HUES48 (cell line): Measurements from ENCODE around the gene USF2.
"Not testable (repeated sequence)": the region's sequence is repeated elsewhere in the genome, so short reads cannot be mapped to it uniquely, and the experiment has no call there.

Source experiments
- H3K27ac ChIP-seq: one replicate; pipeline ENCODE4 v1.7.0; 2013; ENCODE audit warnings: low read depth, low read length, inconsistent platforms
- H3K27me3 ChIP-seq: 2 replicates; pipeline ENCODE4 v1.6.1; 2013; ENCODE audit warnings: mild to moderate bottlenecking, low read length; ENCODE audit not compliant: control insufficient read depth, insufficient read depth
- H3K36me3 ChIP-seq: 2 replicates; pipeline ENCODE4 v1.6.1; 2013; ENCODE audit warnings: low read length; ENCODE audit not compliant: control insufficient read depth, insufficient read depth
- H3K4me1 ChIP-seq: 2 replicates; pipeline ENCODE4 v1.6.1; 2013; ENCODE audit warnings: mild to moderate bottlenecking, low read length; ENCODE audit not compliant: control insufficient read depth, insufficient read depth
- H3K4me3 ChIP-seq: 2 replicates; pipeline ENCODE4 v1.5.1; 2013; ENCODE audit warnings: mild to moderate bottlenecking, low read depth, low read length
- H3K9ac ChIP-seq: 2 replicates; pipeline ENCODE4 v1.6.1; 2013; ENCODE audit warnings: mild to moderate bottlenecking, low read depth, low read length, moderate library complexity
- H3K9me3 ChIP-seq: 2 replicates; pipeline ENCODE4 v1.6.1; 2013; ENCODE audit warnings: low read length; ENCODE audit not compliant: control insufficient read depth, insufficient read depth

USF2 gene

DNA sequence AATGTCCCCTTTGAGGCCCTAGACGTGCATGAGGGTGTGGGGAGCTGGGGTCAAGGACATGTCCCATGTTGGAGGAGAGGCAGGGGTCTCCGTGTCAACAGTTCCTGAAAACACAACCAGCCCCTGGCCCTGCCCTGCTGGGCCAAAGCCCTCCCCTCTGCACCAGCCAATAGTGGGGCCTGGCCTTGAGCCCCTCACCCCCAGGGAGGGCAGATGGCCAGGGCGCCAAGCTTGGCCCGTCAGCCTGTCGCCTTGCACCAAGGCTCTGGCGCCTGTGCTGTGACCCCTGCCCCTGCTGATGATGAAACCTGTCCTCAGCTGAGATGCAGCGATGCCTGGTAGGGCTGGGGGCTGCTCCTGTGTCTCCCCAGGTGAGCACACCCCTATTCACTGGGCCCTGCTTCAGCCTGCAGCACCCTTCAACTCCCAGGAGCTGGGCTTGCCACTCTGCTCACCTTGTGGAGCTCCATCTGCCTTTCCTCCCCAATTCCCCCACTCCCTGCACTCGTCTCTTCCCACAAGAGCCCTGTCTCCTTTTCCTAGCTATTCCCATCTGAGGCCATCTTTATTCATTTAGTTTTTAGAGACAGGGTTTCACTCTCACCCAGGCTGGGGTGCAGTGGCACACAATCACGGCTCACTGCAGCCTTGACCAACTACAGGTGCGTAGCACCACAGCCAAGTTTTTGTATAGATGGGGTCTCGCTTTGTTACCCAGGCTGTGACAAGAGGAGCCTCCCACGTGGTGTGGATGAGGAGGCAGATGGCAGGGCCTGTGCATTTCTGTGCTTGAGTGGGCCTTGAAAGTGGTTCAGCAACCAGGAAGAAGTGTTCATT is 11.4 kb downstream of the USF2 start:
- Histone ChIP-seq H3K4me3 (no peak overlapping the region), H3K9ac (no peak overlapping the region), H3K9me3 (no peaks in the 10 kb centered on the region), H3K36me3 (peaks cover 28% of the 10 kb centered on the region), H3K4me1 (peaks cover 6% of the 10 kb centered on the region; the same call in 1 of the 2 replicates), H3K27me3 (no peaks in the 10 kb centered on the region), H3K27ac (no peak overlapping the region)

- Histone ChIP-seq H3K27ac (no peak overlapping the region), H3K27me3 (no peaks in the 10 kb centered on the region), H3K36me3 (peaks cover 17% of the 10 kb centered on the region), H3K4me3 (no peak overlapping the region), H3K4me1 (peaks cover 7% of the 10 kb centered on the region; the same call in 1 of the 2 replicates), H3K9ac (no peak overlapping the region), H3K9me3 (no peaks in the 10 kb centered on the region)
Measured at GRCh38 chr19:35281303-35281702, 12.5 kb downstream of the USF2 start.

DNA sequence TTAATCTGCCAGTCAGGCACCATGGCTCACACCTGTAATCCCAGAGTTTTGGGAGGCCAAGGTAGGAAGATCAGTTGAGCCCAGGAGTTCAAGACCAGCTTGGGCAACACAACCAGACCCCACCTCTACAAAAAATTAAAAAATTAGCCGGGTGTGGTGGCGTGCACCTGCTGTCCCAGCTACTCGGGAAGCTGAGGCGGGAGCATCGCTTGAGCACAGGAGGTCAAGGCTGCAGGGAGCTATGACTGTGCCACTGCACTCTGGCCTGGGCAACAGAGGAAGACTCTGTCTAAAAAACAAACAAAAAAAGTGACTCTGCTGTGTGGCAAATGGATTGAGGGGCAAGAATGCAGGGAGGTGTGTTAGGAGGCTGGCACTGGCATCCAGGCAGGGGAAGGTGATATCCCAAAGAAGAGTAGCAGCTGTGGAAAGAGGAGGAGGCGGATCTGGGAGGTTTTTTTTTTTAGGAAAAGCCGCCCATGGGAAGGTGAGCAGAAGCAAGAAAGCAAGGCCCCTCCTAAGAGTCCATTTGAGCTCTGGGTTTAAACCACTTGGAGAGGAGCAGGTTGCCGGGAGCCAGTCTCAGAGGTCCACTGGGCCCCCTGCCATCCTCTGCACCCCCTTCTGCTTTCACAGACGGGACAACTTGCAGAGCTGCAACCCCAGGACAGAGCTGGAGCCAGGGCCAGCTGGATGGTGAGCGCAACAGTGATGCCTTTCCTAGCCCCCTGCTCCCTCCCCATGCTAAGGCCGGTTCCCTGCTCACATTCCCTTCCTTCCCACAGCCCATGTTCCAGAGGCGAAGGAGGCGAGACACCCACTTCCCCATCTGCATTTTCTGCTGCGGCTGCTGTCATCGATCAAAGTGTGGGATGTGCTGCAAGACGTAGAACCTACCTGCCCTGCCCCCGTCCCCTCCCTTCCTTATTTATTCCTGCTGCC is 15.7 kb downstream of the USF2 start:
- Histone ChIP-seq H3K36me3 (0 out of 2 replicates have a peak, but pooled peaks cover 1% of the 10 kb centered on the region), H3K27me3 (no peaks in the 10 kb centered on the region), H3K4me3 (no peak overlapping the region), H3K9me3 (no peaks in the 10 kb centered on the region), H3K9ac (no peak overlapping the region), H3K4me1 (peaks cover 7% of the 10 kb centered on the region; the same call in 1 of the 2 replicates), H3K27ac (no peak overlapping the region)

DNA sequence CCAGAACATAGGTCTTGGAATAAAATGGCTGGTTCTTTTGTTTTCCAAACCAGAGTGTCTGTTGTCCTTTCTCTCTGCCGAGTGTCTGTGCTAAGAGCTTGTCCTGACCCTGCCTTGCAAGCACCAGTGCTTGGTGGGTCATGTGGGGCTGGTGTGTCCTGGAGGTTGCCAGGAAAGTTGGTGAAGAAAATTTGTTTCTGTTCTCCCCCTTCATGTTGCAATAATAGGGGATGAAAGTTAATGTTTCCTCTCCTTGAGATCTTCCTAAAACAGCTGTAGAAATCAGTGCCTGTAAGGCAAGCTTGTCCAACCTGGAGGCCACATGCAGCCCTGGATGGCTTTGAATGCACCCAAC is 16.3 kb downstream of the USF2 start:
- H3K27ac ChIP-seq, result no peak overlapping the region
- H3K9me3 ChIP-seq, result no peaks in the 10 kb centered on the region
- no peaks in the 10 kb centered on the region for H3K27me3 ChIP-seq
- H3K4me1 ChIP-seq, result peaks cover 7% of the 10 kb centered on the region; the same call in 1 of the 2 replicates
- H3K9ac ChIP-seq, result no peak overlapping the region
- no peaks in the 10 kb centered on the region for H3K36me3 ChIP-seq
- no peak overlapping the region for H3K4me3 ChIP-seq

- H3K36me3 ChIP-seq, H3K4me1 ChIP-seq, H3K9me3 ChIP-seq, H3K27ac ChIP-seq, H3K27me3 ChIP-seq, H3K9ac ChIP-seq, H3K4me3 ChIP-seq: not testable (repeated sequence)
Measured at GRCh38 chr19:35285465-35285864, 16.7 kb downstream of the USF2 start.

DNA sequence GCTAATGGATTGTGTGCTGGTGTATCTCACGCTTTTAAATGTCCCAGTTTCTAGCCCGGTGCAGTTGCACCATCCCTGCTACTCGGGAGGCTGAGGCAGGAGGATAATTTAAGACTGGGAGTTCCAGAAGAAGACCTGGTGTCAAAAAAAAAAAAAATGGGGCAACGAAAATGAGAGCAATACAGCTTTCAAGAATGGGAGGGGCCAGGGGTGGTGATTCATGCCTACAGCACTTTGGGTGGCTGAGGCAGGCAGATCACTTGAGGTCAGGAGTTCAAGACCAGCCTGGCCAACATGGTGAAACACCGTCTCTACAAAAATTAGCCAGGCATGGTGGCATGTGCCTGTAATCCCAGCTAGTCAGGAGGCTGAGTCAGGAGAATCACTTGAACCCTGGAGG is 17.3 kb downstream of the USF2 start:
- not testable (repeated sequence) for H3K4me3 ChIP-seq, H3K36me3 ChIP-seq, H3K27ac ChIP-seq, H3K9ac ChIP-seq, H3K4me1 ChIP-seq, H3K9me3 ChIP-seq, H3K27me3 ChIP-seq

- H3K27me3 ChIP-seq, result no peaks in the 10 kb centered on the region
- H3K4me1 ChIP-seq, result peaks cover 7% of the 10 kb centered on the region; the same call in 1 of the 2 replicates
- no peak overlapping the region for H3K27ac ChIP-seq
Measured at GRCh38 chr19:35287713-35288112, 19.0 kb downstream of the USF2 start.

GRCh38 chr19:35288331-35288730 is 19.6 kb downstream of the USF2 start:
- no peak overlapping the region for H3K4me3 ChIP-seq
- H3K9me3 ChIP-seq, result no peaks in the 10 kb centered on the region
- H3K9ac ChIP-seq, result no peak overlapping the region
- H3K4me1 ChIP-seq, result peaks cover 7% of the 10 kb centered on the region; the same call in 1 of the 2 replicates
- H3K27ac ChIP-seq, result no peak overlapping the region
- H3K36me3 ChIP-seq, result no peaks in the 10 kb centered on the region
- H3K27me3 ChIP-seq, result no peaks in the 10 kb centered on the region

More at GRCh38 chr19:35287713-35288112, 19.0 kb downstream of the USF2 start:
- Histone ChIP-seq H3K36me3 (no peaks in the 10 kb centered on the region), H3K9ac (no peak overlapping the region), H3K9me3 (no peaks in the 10 kb centered on the region), H3K4me3 (no peak overlapping the region)

DNA sequence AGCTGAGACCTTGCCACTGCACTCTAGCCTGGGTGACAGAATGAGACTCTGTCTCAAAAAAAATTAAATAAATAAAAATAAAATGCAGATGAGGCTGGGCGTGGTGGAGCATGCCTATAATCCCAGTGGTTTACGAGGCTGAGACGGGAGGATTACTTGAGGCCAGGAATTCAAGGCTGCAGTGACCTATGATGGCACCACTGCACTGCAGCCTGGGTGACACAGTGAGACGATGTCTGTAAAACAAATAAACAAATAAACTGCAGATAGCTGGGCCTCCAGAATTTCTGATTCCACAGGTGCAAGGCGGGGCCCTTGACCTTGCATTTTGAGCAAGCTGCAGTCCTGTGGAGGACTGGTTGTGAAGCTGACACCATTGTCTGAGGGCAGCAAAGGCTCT is 20.1 kb downstream of the USF2 start:
- Histone ChIP-seq H3K27me3 (no peaks in the 10 kb centered on the region), H3K4me1 (peaks cover 7% of the 10 kb centered on the region; the same call in 1 of the 2 replicates)

DNA sequence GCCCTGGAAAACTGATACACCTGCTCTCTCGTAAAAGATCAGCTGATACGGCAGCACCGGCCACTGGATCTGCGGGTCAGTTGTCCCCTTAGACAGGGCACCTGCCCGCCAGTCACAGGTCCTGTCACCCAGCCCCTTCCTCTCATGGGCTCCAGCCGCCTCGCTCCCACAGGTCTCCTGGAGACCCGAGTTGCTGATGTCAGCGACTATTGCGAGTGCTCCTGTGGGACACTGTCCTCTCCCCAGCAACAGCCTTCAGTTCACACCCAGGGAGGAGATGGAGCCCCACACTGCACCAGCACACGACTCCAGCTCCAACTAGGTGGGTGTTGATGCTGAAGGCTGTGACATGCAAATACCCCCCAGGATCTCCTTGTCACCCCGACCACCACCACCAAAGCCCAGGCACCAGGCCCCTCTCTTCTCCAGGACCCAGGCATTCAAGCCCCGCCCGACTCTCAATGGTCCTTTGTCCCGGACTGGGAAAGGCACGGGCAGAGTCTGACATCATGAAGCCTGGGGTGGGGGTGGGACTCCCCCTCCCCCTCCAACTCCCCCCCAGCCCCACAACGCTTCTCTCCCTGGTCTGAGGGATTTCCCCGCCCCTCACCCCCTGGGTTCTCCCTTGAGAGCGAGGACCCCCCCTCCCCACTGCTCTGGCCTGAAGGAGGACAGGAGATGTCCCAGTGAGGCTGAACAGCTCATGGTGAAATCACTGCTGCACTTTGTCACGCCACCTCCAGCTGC is 21.8 kb downstream of the USF2 start:
- H3K9me3 ChIP-seq, result no peaks in the 10 kb centered on the region
- no peaks in the 10 kb centered on the region for H3K36me3 ChIP-seq
- H3K9ac ChIP-seq, result no peak overlapping the region
- no peaks in the 10 kb centered on the region; the same call in 1 of the 2 replicates for H3K4me1 ChIP-seq
- H3K4me3 ChIP-seq, result no peak overlapping the region
- no peak overlapping the region for H3K27ac ChIP-seq
- no peaks in the 10 kb centered on the region for H3K27me3 ChIP-seq

More for the DNA sequence above, 20.1 kb downstream of the USF2 start:
- no peak overlapping the region for H3K4me3 ChIP-seq
- no peaks in the 10 kb centered on the region for H3K9me3 ChIP-seq
- no peak overlapping the region for H3K27ac ChIP-seq
- no peaks in the 10 kb centered on the region for H3K36me3 ChIP-seq
- no peak overlapping the region for H3K9ac ChIP-seq
